H1 (cell line): Measurements from ENCODE around the gene CRYBA4. TPM values are rescaled to one million over a fixed set of nuclear protein-coding genes. Genes with fewer than 3 reads are reported as not detected.
A peak's percentile ranks its signal among the peaks of the same experiment; 100 is the strongest.

Experiments used
- CTCF ChIA-PET: fragments of 300-600 bp; sonication (Branson Sonifier 250); formaldehyde crosslinking; loops from one replicate; lab custom pipeline; 2021; ENCODE audit not compliant: partially characterized antibody; lab: Charles Lee
- POLR2A ChIA-PET: fragments of 300-600 bp; sonication (Branson Sonifier 250); formaldehyde crosslinking; loops from one replicate; lab custom pipeline; 2021; ENCODE audit warnings: inconsistent platforms; ENCODE audit not compliant: partially characterized antibody; lab: Charles Lee
- DNase-seq, 2 experiments: peaks; one replicate each; pipeline versions ENCODE4 v3.0.0 to v3.0.0-alpha.2; 2010 to 2022; ENCODE audit warnings: low spot score in 2 of 2, low read depth in 1 of 2, mixed read lengths in 1 of 2
- FAIRE-seq: peaks from 2 replicates; lab custom pipeline; 2011; peaks lifted over from hg19 to GRCh38; lab: Jason Lieb, UNC
- H2AFZ ChIP-seq: 2 replicates; pipeline ENCODE4 v1.8.1; 2012; ENCODE audit warnings: low read length, inconsistent platforms
- H2AK5ac ChIP-seq: 2 replicates; pipeline ENCODE4 v1.6.1; 2013; ENCODE audit warnings: low read depth, low read length
- H2BK120ac ChIP-seq: replicated peaks from 2 replicates; pipeline ENCODE3; 2013; ENCODE audit warnings: low read depth, low read length, inconsistent platforms
- H2BK12ac ChIP-seq: 2 replicates; pipeline ENCODE4 v1.6.1; 2013; ENCODE audit warnings: low read depth, low read length
- H2BK15ac ChIP-seq: 2 replicates; pipeline ENCODE4 v1.6.1; 2013; ENCODE audit warnings: low read length
- H2BK20ac ChIP-seq: 2 replicates; pipeline ENCODE4 v1.6.1; 2013; ENCODE audit warnings: low read length
- H2BK5ac ChIP-seq: 2 replicates; pipeline ENCODE4 v1.6.1; 2013; ENCODE audit warnings: low read depth, low read length
- H3K14ac ChIP-seq: 2 replicates; pipeline ENCODE4 v1.6.1; 2013; ENCODE audit warnings: inconsistent platforms; ENCODE audit not compliant: insufficient read length
- H3K18ac ChIP-seq: 2 replicates; pipeline ENCODE4 v1.6.1; 2013; ENCODE audit warnings: low read length; ENCODE audit errors: extremely low read depth
- H3K23ac ChIP-seq: 2 replicates; pipeline ENCODE4 v1.6.1; 2013; ENCODE audit warnings: inconsistent platforms; ENCODE audit not compliant: insufficient read length
- H3K23me2 ChIP-seq: 2 replicates; pipeline ENCODE4 v1.6.1; 2013; ENCODE audit warnings: low read depth, low read length
- H3K27ac ChIP-seq: 2 replicates; pipeline ENCODE4 v1.6.1; 2011; ENCODE audit warnings: low read depth, low read length, inconsistent platforms
- H3K27me3 ChIP-seq, 4 experiments: replicated peaks in 1 of 4; 1 replicate in 1 of 4; 2 replicates in 3 of 4; pipeline versions ENCODE4 v1.6.1 to v1.8.1; 2011 to 2013; ENCODE audit warnings: low read length in 3 of 4, mild to moderate bottlenecking in 3 of 4, inconsistent platforms in 2 of 4, mixed read lengths in 2 of 4, moderate library complexity in 1 of 4; ENCODE audit not compliant: control insufficient read depth in 3 of 4, insufficient read depth in 3 of 4; ENCODE audit errors: extremely low read depth in 1 of 4
- H3K36me3 ChIP-seq, 4 experiments: 2 replicates each; pipeline versions ENCODE4 v1.6.1 to v1.8.1; 2011 to 2013; ENCODE audit warnings: mild to moderate bottlenecking in 4 of 4, low read length in 3 of 4, moderate library complexity in 2 of 4, control low read depth in 1 of 4, inconsistent platforms in 1 of 4; ENCODE audit not compliant: insufficient read depth in 4 of 4, control insufficient read depth in 2 of 4
- H3K4ac ChIP-seq: replicated peaks from 2 replicates; pipeline ENCODE3; 2013; ENCODE audit warnings: low read length, low read depth, mixed read lengths, inconsistent platforms; ENCODE audit not compliant: insufficient read length
- H3K4me1 ChIP-seq, 4 experiments: replicated peaks in 1 of 4; 1 replicate in 1 of 4; 2 replicates in 3 of 4; pipeline versions ENCODE4 v1.6.1 to v1.8.1; 2011 to 2013; ENCODE audit warnings: low read length in 3 of 4, inconsistent platforms in 2 of 4, mixed read lengths in 1 of 4; ENCODE audit not compliant: insufficient read depth in 4 of 4, control insufficient read depth in 3 of 4
- H3K4me2 ChIP-seq, 2 experiments: 2 replicates each; pipeline versions ENCODE4 v1.6.1 to v1.8.1; 2011 to 2013; ENCODE audit warnings: low read depth in 2 of 2, low read length in 2 of 2, control low read depth in 1 of 2, inconsistent platforms in 1 of 2, mild to moderate bottlenecking in 1 of 2; ENCODE audit not compliant: insufficient read depth in 1 of 2
- H3K4me3 ChIP-seq, 4 experiments: fragments of 200-600, 300-600 bp in 1 of 4; sonication (generic), shearing (Covaris generic), sonication (Bioruptor Twin) in 1 of 4; 2 replicates each; pipeline versions ENCODE4 v1.5.1 to v1.8.1; 2011 to 2016; ENCODE audit warnings: low read length in 4 of 4, low read depth in 3 of 4, control low read depth in 2 of 4, inconsistent platforms in 2 of 4, mild to moderate bottlenecking in 2 of 4, mixed read lengths in 1 of 4, moderate library complexity in 1 of 4; ENCODE audit not compliant: insufficient read depth in 2 of 4; ENCODE audit errors: extremely low read depth in 1 of 4
- H3K56ac ChIP-seq: replicated peaks from 2 replicates; pipeline ENCODE3; 2013; ENCODE audit warnings: low read depth, mild to moderate bottlenecking, mixed read lengths, low read length, inconsistent platforms; ENCODE audit not compliant: insufficient read length
- H3K79me1 ChIP-seq: 2 replicates; pipeline ENCODE4 v1.6.1; 2013; ENCODE audit warnings: low read depth, low read length, control low read depth
- H3K79me2 ChIP-seq, 2 experiments: 2 replicates each; pipeline versions ENCODE4 v1.6.1 to v1.8.1; 2012 to 2013; ENCODE audit warnings: low read length in 2 of 2, mild to moderate bottlenecking in 2 of 2, inconsistent platforms in 1 of 2; ENCODE audit not compliant: insufficient read depth in 2 of 2, control insufficient read depth in 1 of 2
- H3K9ac ChIP-seq, 4 experiments: replicated peaks in 1 of 4; 1 replicate in 1 of 4; 2 replicates in 3 of 4; pipeline versions ENCODE4 v1.6.1 to v1.8.1; 2011 to 2013; ENCODE audit warnings: low read depth in 3 of 4, low read length in 3 of 4, control low read depth in 2 of 4, mild to moderate bottlenecking in 2 of 4, moderate library complexity in 2 of 4, inconsistent platforms in 1 of 4; ENCODE audit errors: extremely low read depth in 1 of 4
- H3K9me3 ChIP-seq, 2 experiments: 2 replicates each; pipeline versions ENCODE4 v1.6.1 to v1.8.1; 2012 to 2013; ENCODE audit warnings: mild to moderate bottlenecking in 2 of 2, moderate library complexity in 2 of 2, control low read depth in 1 of 2, inconsistent platforms in 1 of 2, low read depth in 1 of 2, low read length in 1 of 2, mixed read lengths in 1 of 2; ENCODE audit not compliant: insufficient read depth in 2 of 2
- H4K20me1 ChIP-seq, 2 experiments: replicated peaks in 1 of 2; 2 replicates each; pipeline versions ENCODE3 to v1.8.1; 2011 to 2013; ENCODE audit warnings: inconsistent platforms in 2 of 2, low read length in 2 of 2, mild to moderate bottlenecking in 1 of 2; ENCODE audit not compliant: insufficient read depth in 2 of 2, control insufficient read depth in 1 of 2
- H4K5ac ChIP-seq: 2 replicates; pipeline ENCODE4 v1.6.1; 2013; ENCODE audit warnings: low read length, low read depth, mixed read lengths, inconsistent platforms; ENCODE audit not compliant: insufficient read length
- H4K8ac ChIP-seq: 2 replicates; pipeline ENCODE4 v1.8.0; 2013; ENCODE audit warnings: mild to moderate bottlenecking, moderate library complexity, low read length, inconsistent platforms; ENCODE audit not compliant: insufficient read depth; ENCODE audit errors: extremely low read depth
- H4K91ac ChIP-seq: replicated peaks from 2 replicates; pipeline ENCODE3; 2013; ENCODE audit warnings: low read length, mixed read lengths, inconsistent platforms; ENCODE audit not compliant: insufficient read length
- CEBPB ChIP-seq: IDR thresholded peaks from 2 replicates; pipeline ENCODE4 v1.6.1; 2012; ENCODE audit warnings: low read depth, low read length
- WGBS, 2 experiments: shearing (Covaris generic) in 1 of 2; methylation state at CpG; one replicate each; pipeline versions ENCODE4 v1.1.6 to v1.1.7; 2013 to 2015; ENCODE audit warnings: low lambda C conversion rate in 2 of 2, mixed read lengths in 2 of 2, inconsistent platforms in 1 of 2, low coverage in 1 of 2, missing lambda C conversion rate in 1 of 2; ENCODE audit not compliant: insufficient replicate concordance in 2 of 2, insufficient coverage in 1 of 2, insufficient read length in 1 of 2; ENCODE audit errors: extremely low coverage in 1 of 2, missing lambda C conversion rate in 1 of 2; 5-methylcytosine and 5-hydroxymethylcytosine counted together
- polyA plus RNA-seq, 7 experiments: library from polyadenylated mRNA; depleted of rRNA in 3 of 7; stranded (reverse) in 5 of 7; unstranded in 2 of 7; fragments of >200 nt in 5 of 7; fragments of 200-250 nt in 2 of 7; gene quantifications; 1 replicate in 5 of 7; 2 replicates in 1 of 7; 4 replicates in 1 of 7; pipeline versions ENCODE4 v1.2.1 to v1.2.3, GENCODE V29; 2011 to 2013; ENCODE audit warnings: missing spikeins in 2 of 7, mixed read lengths in 2 of 7
- total RNA-seq: library from RNA; stranded (reverse); fragmentation: NEBNext Ultra II Directional; extraction: Animal tissue kit (Norgen Biotek cat#: 25700); gene quantifications from 2 replicates; pipeline ENCODE4 v1.2.1, GENCODE V29; 2021

Gene CRYBA4
- total and polyA plus RNA-seq, 2 of the 8 experiments (the other 6 are each of a cell fraction or from before 2014, with no cell fraction given), result 0.67 to 3.1 TPM

GRCh38 chr22:26677217-26677616 lies 55.5 kb downstream of the CRYBA4 start:
- Histone ChIP-seq H4K20me1 (no peaks in the 10 kb centered on the region), H3K9me3 (no peaks in the 10 kb centered on the region; a peak in 1 of 4 replicates), H3K27ac (no peak overlapping the region), H3K4me2 (no peak overlapping the region), H3K4ac (no peak overlapping the region), H3K36me3 (0 out of 8 replicates have a peak, but pooled peaks cover 0 to 2% (median 0%) of the 10 kb centered on the region in 4 experiments), H3K23ac (no peak overlapping the region), H3K4me1 (peaks cover 7 to 19% (median 16%) of the 10 kb centered on the region in 4 experiments), H3K4me3 (no peak overlapping the region), H3K18ac (no peak overlapping the region), H2AFZ (no peak overlapping the region), H3K14ac (no peak overlapping the region), H2BK20ac (no peak overlapping the region; the same call in 1 of the 2 replicates), H3K56ac (no peak overlapping the region), H2BK15ac (no peak overlapping the region), H3K79me2 (peaks cover 0 to 8% of the 10 kb centered on the region in 2 experiments; a peak in 2 of 4 replicates), H4K5ac (no peak overlapping the region), H4K91ac (peak overlapping the region; percentile 18), H3K9ac (no peak overlapping the region), H2BK5ac (no peak overlapping the region), H2AK5ac (no peak overlapping the region), H3K27me3 (no peaks in the 10 kb centered on the region), H2BK120ac (no peak overlapping the region), H3K23me2 (peaks cover 11% of the 10 kb centered on the region), H2BK12ac (no peak overlapping the region), H3K79me1 (peaks cover 5% of the 10 kb centered on the region), H4K8ac (no peak overlapping the region; the same call in 1 of the 2 replicates)
- ChIA-PET POLR2A (interaction anchor here (1.1 to 1.3 kb wide), 3 partner anchors 8 to 30 kb away, joined by 3 to 5 read pairs (median 3); no protein-coding TSS in a partner anchor), CTCF (interaction anchor here (0.7 to 3.6 kb wide), 7 partner anchors 9 to 283 kb away, joined by 3 to 18 read pairs (median 4); no protein-coding TSS in a partner anchor)
- DNase-seq (no peak), FAIRE-seq (no peak)
- WGBS, 2 experiments, result 91% methylated on average over 5 of the region's 5 CpGs; no CpG with 5 or more reads in 1 of the 2 experiments
- no peak for TF ChIP-seq CEBPB
